ENCODE measurements around the gene HERC2.
"Not testable (repeated sequence)": the region's sequence is repeated elsewhere in the genome, so short reads cannot be mapped to it uniquely, and the experiment has no call there.

HERC2 gene

GRCh38 chr15:28288830-28289693, 32.9 kb downstream of the HERC2 start:
- H3K9me3 Mint-ChIP-seq: peaks cover 15 to 18% of the 10 kb centered on the region in 2 donors
- H3K4me3 Mint-ChIP-seq, DNase-seq, H3K27me3 Mint-ChIP-seq: not testable (repeated sequence)
- peak; percentile 40 for ATAC-seq
- H3K27ac Mint-ChIP-seq: peak overlapping the region; percentile 10 to 21
- H3K4me1 Mint-ChIP-seq: peaks cover 22% of the 10 kb centered on the region

DNA sequence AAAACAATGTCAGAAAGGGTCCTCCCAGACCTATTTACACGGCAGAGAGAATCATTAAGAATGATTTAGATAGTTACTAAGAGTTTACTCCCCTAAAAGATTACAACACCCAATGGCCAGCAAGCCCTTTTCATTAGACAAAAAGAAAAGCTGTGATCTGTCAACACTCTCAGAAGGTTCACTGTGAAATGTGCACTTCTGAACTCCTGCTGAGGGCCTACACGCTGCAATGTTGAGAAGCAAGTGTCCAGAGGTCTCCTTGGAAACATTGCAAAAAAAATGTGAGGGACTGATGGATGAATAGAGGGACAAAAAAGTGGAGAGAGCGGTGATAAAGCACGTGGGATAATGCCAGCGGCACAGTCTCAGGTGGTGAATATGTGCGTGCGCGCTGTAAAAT, 35.3 kb downstream of the HERC2 start:
- not testable (repeated sequence) for H3K27me3 Mint-ChIP-seq, H3K4me3 Mint-ChIP-seq, DNase-seq, H3K27ac Mint-ChIP-seq, ATAC-seq
- peaks cover 18 to 32% of the 10 kb centered on the region in 2 donors for H3K9me3 Mint-ChIP-seq
- peaks cover 24% of the 10 kb centered on the region for H3K4me1 Mint-ChIP-seq

GRCh38 chr15:28286031-28286430, 35.9 kb downstream of the HERC2 start:
- Mint-ChIP-seq H3K27me3 (no peaks in the 10 kb centered on the region), H3K27ac (no peak overlapping the region), H3K4me3 (no peak overlapping the region), H3K4me1 (peaks cover 24% of the 10 kb centered on the region), H3K9me3 (peaks cover 18 to 31% of the 10 kb centered on the region in 2 donors)
- DNase-seq (no peak), ATAC-seq (no peak)

DNA sequence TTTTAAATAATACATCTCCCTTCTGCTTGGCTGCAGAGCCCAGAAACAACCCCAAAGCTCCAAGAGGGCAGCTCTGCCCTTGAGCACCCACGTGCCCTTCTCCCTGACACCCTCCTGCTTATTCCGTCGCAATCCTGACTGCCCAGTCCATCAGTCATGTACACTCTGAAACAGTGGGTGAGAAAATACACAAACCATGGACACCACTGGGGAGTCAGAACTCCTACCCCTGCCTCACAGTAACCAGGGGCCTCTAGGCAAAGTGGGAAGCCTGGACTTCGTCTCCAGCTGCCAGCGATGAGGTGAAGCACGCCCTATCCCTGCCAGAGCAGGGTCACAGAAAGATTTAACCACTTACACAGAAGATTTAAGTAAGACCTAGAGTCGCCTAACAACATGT, 40.1 kb downstream of the HERC2 start:
- DNase-seq (no peak), ATAC-seq (no peak)
- Mint-ChIP-seq H3K27me3 (no peaks in the 10 kb centered on the region), H3K27ac (no peak overlapping the region), H3K4me1 (peaks cover 15% of the 10 kb centered on the region), H3K9me3 (peaks cover 4 to 14% of the 10 kb centered on the region in 2 donors), H3K4me3 (no peak overlapping the region)

- H3K4me3 Mint-ChIP-seq: no peak overlapping the region
- ATAC-seq: no peak
- H3K27ac Mint-ChIP-seq: no peak overlapping the region
- H3K27me3 Mint-ChIP-seq: no peaks in the 10 kb centered on the region
- no peaks in the 10 kb centered on the region for H3K4me1 Mint-ChIP-seq
- no peak for DNase-seq
- H3K9me3 Mint-ChIP-seq: no peaks in the 10 kb centered on the region
Measured at GRCh38 chr15:28274635-28275034, 47.3 kb downstream of the HERC2 start.

- Mint-ChIP-seq H3K27me3 (no peaks in the 10 kb centered on the region), H3K9me3 (no peaks in the 10 kb centered on the region), H3K27ac (no peak overlapping the region), H3K4me3 (no peak overlapping the region), H3K4me1 (no peaks in the 10 kb centered on the region)
- DNase-seq (no peak), ATAC-seq (no peak)
Measured at GRCh38 chr15:28273873-28274610, 47.9 kb downstream of the HERC2 start.

GRCh38 chr15:28273468-28273867, 48.5 kb downstream of the HERC2 start:
- no peak overlapping the region for H3K27ac Mint-ChIP-seq
- DNase-seq: no peak

DNA sequence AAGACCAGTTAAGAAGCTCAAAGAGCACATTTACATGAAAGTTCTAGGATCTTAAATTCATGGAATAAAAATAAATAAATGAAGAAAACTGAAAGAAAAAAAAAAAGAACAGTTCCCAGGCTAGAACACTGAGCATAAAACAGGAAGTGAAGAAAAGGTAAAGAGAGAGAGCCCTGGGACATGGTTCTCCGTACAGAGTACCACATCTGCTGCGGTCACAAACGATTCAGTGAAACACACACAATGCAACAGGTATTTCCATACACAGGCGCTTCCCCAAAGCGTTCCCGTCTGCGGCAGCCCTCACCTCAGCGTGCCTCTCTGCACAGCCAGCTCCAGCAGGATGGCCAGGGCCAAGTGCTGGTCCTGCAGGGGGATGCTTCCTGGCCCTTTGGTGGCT, 49.4 kb downstream of the HERC2 start:
- ATAC-seq (no peak), DNase-seq (no peak)
- H3K9me3 Mint-ChIP-seq: no peaks in the 10 kb centered on the region
- H3K4me1 Mint-ChIP-seq: no peaks in the 10 kb centered on the region
- no peaks in the 10 kb centered on the region for H3K27me3 Mint-ChIP-seq
- peak overlapping the region in 1 of 2 donors; percentile 59 for H3K27ac Mint-ChIP-seq
- H3K4me3 Mint-ChIP-seq: no peak overlapping the region

More at GRCh38 chr15:28273468-28273867, 48.5 kb downstream of the HERC2 start:
- Mint-ChIP-seq H3K9me3 (no peaks in the 10 kb centered on the region), H3K4me1 (no peaks in the 10 kb centered on the region), H3K27me3 (no peaks in the 10 kb centered on the region), H3K4me3 (no peak overlapping the region)
- no peak for ATAC-seq

- H3K27me3 Mint-ChIP-seq: no peaks in the 10 kb centered on the region
- no peak overlapping the region for H3K4me3 Mint-ChIP-seq
- peak overlapping the region in 1 of 2 donors; percentile 57 for H3K27ac Mint-ChIP-seq
- no peaks in the 10 kb centered on the region for H3K9me3 Mint-ChIP-seq
- DNase-seq (no peak), ATAC-seq (no peak)
- H3K4me1 Mint-ChIP-seq: no peaks in the 10 kb centered on the region
Measured at GRCh38 chr15:28271697-28272260, 50.2 kb downstream of the HERC2 start.

DNA sequence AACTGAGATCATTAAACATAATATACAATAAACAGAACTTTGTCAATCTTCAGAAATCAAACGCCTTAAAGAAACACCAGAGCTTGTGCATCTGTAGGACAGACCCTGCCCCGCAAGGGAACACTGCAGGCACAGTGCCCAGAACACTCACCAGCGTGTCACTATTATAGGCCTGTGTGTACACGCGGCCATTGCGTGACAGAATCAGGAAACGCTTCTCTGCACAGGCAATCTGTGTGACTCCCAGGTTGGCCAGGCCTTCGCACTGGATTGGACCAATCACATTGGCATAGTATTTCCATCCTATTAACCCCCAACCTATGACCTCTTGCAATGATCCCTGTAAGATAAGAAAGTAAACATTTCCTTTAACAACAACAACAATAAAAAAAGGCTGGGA, 52.9 kb downstream of the HERC2 start:
- DNase-seq (no peak), ATAC-seq (no peak)
- peak overlapping the region in 1 of 2 donors; percentile 23 for H3K27ac Mint-ChIP-seq
- no peaks in the 10 kb centered on the region for H3K9me3 Mint-ChIP-seq
- H3K4me3 Mint-ChIP-seq: no peak overlapping the region
- no peaks in the 10 kb centered on the region for H3K27me3 Mint-ChIP-seq
- H3K4me1 Mint-ChIP-seq: no peaks in the 10 kb centered on the region

GRCh38 chr15:28267727-28268126, 54.3 kb downstream of the HERC2 start:
- no peaks in the 10 kb centered on the region for H3K9me3 Mint-ChIP-seq
- H3K4me3 Mint-ChIP-seq: no peak overlapping the region
- ATAC-seq: no peak
- no peak overlapping the region for H3K27ac Mint-ChIP-seq
- DNase-seq: no peak
- no peaks in the 10 kb centered on the region for H3K27me3 Mint-ChIP-seq
- H3K4me1 Mint-ChIP-seq: no peaks in the 10 kb centered on the region

- ATAC-seq (no peak), DNase-seq (no peak)
- Mint-ChIP-seq H3K27ac (no peak overlapping the region), H3K27me3 (no peaks in the 10 kb centered on the region), H3K4me1 (peaks cover 12% of the 10 kb centered on the region), H3K4me3 (no peak overlapping the region), H3K9me3 (no peaks in the 10 kb centered on the region)
Measured at GRCh38 chr15:28265334-28266019, 56.5 kb downstream of the HERC2 start.

DNA sequence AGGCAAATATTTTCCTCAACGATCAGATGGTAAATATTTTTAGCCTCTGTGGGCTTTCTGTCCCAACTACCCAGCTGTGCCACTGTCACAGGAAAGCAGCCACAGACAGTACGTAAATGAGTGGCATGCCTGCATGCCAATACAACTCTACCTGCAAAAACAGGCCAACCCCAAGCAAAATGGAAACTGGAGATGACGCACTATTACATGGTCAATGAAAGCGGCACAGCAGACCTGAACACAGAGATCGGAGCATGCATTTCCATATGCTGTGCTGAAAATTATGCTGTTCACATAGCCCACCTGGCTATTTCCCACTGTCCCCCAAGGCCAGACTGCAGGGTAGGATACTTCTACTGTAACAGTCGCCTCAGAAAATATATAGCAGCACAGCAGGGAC, 57.8 kb downstream of the HERC2 start:
- DNase-seq: no peak

GRCh38 chr15:28262438-28262837, 59.5 kb downstream of the HERC2 start:
- Mint-ChIP-seq H3K27ac (peak overlapping the region in 1 of 2 donors; percentile 68), H3K4me3 (no peak overlapping the region), H3K27me3 (no peaks in the 10 kb centered on the region), H3K4me1 (peaks cover 15% of the 10 kb centered on the region), H3K9me3 (no peaks in the 10 kb centered on the region)
- ATAC-seq: no peak
- no peak for DNase-seq

More for the DNA sequence above, 57.8 kb downstream of the HERC2 start:
- no peaks in the 10 kb centered on the region for H3K9me3 Mint-ChIP-seq
- peaks cover 15% of the 10 kb centered on the region for H3K4me1 Mint-ChIP-seq
- no peak for ATAC-seq
- no peak overlapping the region for H3K4me3 Mint-ChIP-seq
- no peaks in the 10 kb centered on the region for H3K27me3 Mint-ChIP-seq
- H3K27ac Mint-ChIP-seq: no peak overlapping the region

DNA sequence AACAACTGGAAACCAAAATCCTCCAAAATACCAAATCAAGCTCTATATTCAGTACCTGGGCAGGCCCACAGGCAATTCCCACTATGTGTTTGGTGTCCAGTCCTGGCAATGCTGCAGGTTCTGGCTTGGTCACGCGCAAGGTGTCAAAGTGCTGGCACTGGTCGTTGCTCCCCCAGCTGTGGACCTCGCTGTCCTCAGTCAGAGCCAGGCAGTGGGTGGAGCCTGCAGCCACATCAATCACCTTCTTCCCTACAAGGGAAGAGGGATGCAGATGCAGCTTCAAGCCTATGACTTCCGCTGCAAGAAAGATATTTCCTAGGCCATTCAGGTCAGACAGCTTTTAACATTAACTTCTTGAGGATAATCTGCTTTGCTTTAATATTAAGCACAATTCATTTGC, 61.3 kb downstream of the HERC2 start:
- Mint-ChIP-seq H3K4me3 (no peak overlapping the region), H3K9me3 (no peaks in the 10 kb centered on the region), H3K4me1 (peaks cover 15% of the 10 kb centered on the region), H3K27ac (no peak overlapping the region), H3K27me3 (no peaks in the 10 kb centered on the region)
- no peak for ATAC-seq
- no peak for DNase-seq

All from stimulated activated naive CD8-positive, alpha-beta T cell treated with anti-CD3 and anti-CD28 coated beads, Interleukin-15, amount 100 ng/mL, for 72 hours (primary cell).